SK-N-MC (cell line): Measurements from ENCODE around the gene SAMSN1.

Experiments used
- EZH2 ChIP-seq: fragments of 200-600 bp; sonication (generic); IDR thresholded peaks from one replicate; pipeline ENCODE4 v1.6.1; 2017; ENCODE audit warnings: antibody characterized with exemption
- FOXP2 ChIP-seq: optimal IDR thresholded peaks from 2 replicates; pipeline ENCODE3; 2011; ENCODE audit warnings: mild to moderate bottlenecking, moderate library complexity; ENCODE audit not compliant: insufficient read depth; ENCODE audit errors: extremely low read length, control extremely low read depth
- POLR2AphosphoS5 ChIP-seq: IDR thresholded peaks from 2 replicates; pipeline ENCODE4 v1.6.1; 2012; ENCODE audit warnings: mild to moderate bottlenecking, low read depth, low read length, borderline replicate concordance

DNA sequence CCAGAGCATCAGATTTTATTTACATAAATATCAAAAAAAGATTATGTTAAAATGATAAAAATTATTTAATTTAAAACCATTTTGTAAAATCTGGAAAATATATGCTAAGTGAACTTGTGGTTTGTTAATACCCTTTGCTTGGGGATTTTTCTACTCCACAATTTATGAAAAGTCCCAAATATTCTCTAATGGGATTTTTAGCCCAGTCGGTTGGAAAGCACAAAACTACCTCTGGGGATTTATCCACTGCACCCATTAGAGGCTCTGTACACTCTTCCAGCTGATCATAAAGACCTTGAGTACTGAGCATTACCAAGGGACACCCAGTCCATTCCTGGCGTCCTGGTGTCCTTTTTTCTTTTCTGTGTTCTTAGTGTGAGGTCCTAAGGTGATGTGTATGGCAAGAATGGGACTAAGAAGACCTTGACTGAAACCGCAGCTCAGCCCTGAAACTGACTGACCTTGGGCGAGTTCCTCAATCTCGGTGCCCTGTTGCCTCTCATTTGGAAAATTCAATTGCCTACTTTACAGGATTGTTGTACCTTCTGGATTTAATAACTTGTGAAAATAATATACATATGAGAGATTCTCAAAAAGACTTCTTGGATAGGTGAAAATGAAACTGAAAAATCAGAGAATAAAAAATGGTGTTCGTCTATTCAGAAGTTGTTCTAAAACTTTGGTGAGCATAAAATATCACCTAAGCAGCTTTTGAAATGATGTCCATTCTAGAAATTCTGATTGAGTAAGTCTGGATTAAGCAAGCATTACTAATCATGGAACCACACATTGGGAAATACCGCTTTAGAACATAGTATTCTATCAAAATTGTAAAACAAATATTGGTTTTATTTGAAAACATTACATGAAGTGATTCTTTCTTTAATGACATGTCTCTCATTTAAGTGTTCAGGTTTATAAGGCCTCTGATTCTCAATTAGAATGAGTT lies 21.5 kb upstream of the SAMSN1 start:
- no peak for TF ChIP-seq EZH2
- no peak for TF ChIP-seq POLR2AphosphoS5
- no peak for TF ChIP-seq FOXP2
